K562 (cell line): ENCODE data around the gene ABHD16A. TPM values are rescaled to one million over a fixed set of nuclear protein-coding genes. Genes with fewer than 3 reads are reported as not detected.

Experiments used
- ATF1 ChIP-seq, 2 experiments: fragments of 450-650 bp in 1 of 2; IDR thresholded peaks; 2 replicates each; pipeline ENCODE4 v1.6.1; 2016; ENCODE audit warnings: missing compliant biosample characterization in 1 of 2, missing genetic modification characterization in 1 of 2
- BMI1 ChIP-seq: fragments of 150-350 bp; IDR thresholded peaks from 2 replicates; pipeline ENCODE4 v1.6.1; 2014; ENCODE audit warnings: low read length
- BRF1 ChIP-seq: IDR thresholded peaks from 3 replicates; pipeline ENCODE4 v1.6.1; 2011; ENCODE audit warnings: borderline replicate concordance, mild to moderate bottlenecking; ENCODE audit not compliant: insufficient read length; ENCODE audit errors: extremely low read depth
- CEBPZ ChIP-seq: fragments of 150-350 bp; IDR thresholded peaks from 2 replicates; pipeline ENCODE4 v1.6.1; 2014; ENCODE audit warnings: low read depth, mild to moderate bottlenecking, low read length, borderline replicate concordance
- CTBP1 ChIP-seq: fragments of 450-650 bp; IDR thresholded peaks from 2 replicates; pipeline ENCODE4 v1.6.1; 2016; ENCODE audit warnings: borderline replicate concordance
- CTCF ChIP-seq, 3 experiments: IDR thresholded peaks in 2 of 3; conservative IDR thresholded peaks in 1 of 3; 2 replicates each; pipeline ENCODE4 v1.5.1; 2011 to 2012; ENCODE audit warnings: low read length in 3 of 3, mild to moderate bottlenecking in 3 of 3, control low read depth in 2 of 3, improper control_type of control experiment in 1 of 3, inconsistent platforms in 1 of 3, low read depth in 1 of 3, mixed read lengths in 1 of 3, moderate library complexity in 1 of 3; ENCODE audit not compliant: insufficient read depth in 2 of 3
- CTCFL ChIP-seq: IDR thresholded peaks from 2 replicates; pipeline ENCODE4 v1.6.1; 2011; ENCODE audit warnings: borderline replicate concordance, low read depth, mild to moderate bottlenecking, moderate library complexity, low read length; ENCODE audit not compliant: insufficient read depth, poor library complexity, severe bottlenecking
- E4F1 ChIP-seq: fragments of 250-450 bp; sonication (Bioruptor Pico); IDR thresholded peaks from 2 replicates; pipeline ENCODE4 v1.5.0; 2021; ENCODE audit warnings: mild to moderate bottlenecking, borderline replicate concordance
- HDAC1 ChIP-seq, 2 experiments: fragments of 450-650 bp; IDR thresholded peaks; 2 replicates each; pipeline ENCODE4 v1.6.1; 2016 to 2017; ENCODE audit warnings: inconsistent platforms in 1 of 2, mild to moderate bottlenecking in 1 of 2, moderate library complexity in 1 of 2
- HDAC6 ChIP-seq: IDR thresholded peaks from 2 replicates; pipeline ENCODE4 v1.6.1; 2012; ENCODE audit warnings: low read depth, mild to moderate bottlenecking, control low read depth, inconsistent platforms, low read length, moderate library complexity
- HIVEP1 ChIP-seq: fragments of 250-450 bp; sonication (Bioruptor Pico); IDR thresholded peaks from 2 replicates; pipeline ENCODE4 v1.4.0; 2020; ENCODE audit warnings: mild to moderate bottlenecking
- HMGN3 ChIP-seq: IDR thresholded peaks from 2 replicates; pipeline ENCODE4 v1.6.1; 2011; ENCODE audit warnings: borderline replicate concordance, low read depth, mild to moderate bottlenecking, mixed read lengths, low read length; ENCODE audit not compliant: insufficient read length; ENCODE audit errors: extremely low read depth
- MLX ChIP-seq, 2 experiments: fragments of 450-650 bp in 1 of 2; sonication (generic) in 1 of 2; formaldehyde crosslinking; conservative IDR thresholded peaks; 2 replicates each; pipeline versions ENCODE4 v1.4.0 to v1.8.1; 2020 to 2022; ENCODE audit warnings: mild to moderate bottlenecking in 1 of 2, missing genetic modification reagents in 1 of 2
- YBX1 ChIP-seq: fragments of 450-650 bp; IDR thresholded peaks from 2 replicates; pipeline ENCODE4 v1.7.1; 2016; ENCODE audit warnings: mild to moderate bottlenecking
- ZNF3 ChIP-seq: fragments of 250-450 bp; sonication (Bioruptor Pico); IDR thresholded peaks from 2 replicates; pipeline ENCODE4 v1.5.0; 2021; ENCODE audit warnings: mild to moderate bottlenecking, moderate library complexity
- polyA plus RNA-seq, 8 experiments: library from polyadenylated mRNA; depleted of rRNA in 4 of 8; stranded (reverse) in 5 of 8; unstranded in 3 of 8; fragments of >200 nt; fragmentation: Nextera tagmentation in 2 of 8; fragmentation: Illumina TruSeq in 1 of 8; extraction: Ambion mirVana in 2 of 8; extraction: Trizol in 1 of 8; gene quantifications; 2 replicates each; pipeline versions ENCODE4 v1.2.1 to v1.2.3, GENCODE V29; 2011 to 2014; ENCODE audit warnings: inconsistent platforms in 1 of 8, missing spikeins in 1 of 8
- total RNA-seq, 7 experiments: library from RNA; depleted of rRNA in 6 of 7; stranded (reverse); fragments of >200 nt in 6 of 7; fragmentation: Illumina TruSeq in 2 of 7; extraction: Trizol in 2 of 7; gene quantifications; 2 replicates each; pipeline versions ENCODE4 v1.2.1 to v1.2.3, GENCODE V29; 2011 to 2021; ENCODE audit warnings: low replicate concordance in 1 of 7

The ABHD16A gene
- total and polyA plus RNA-seq, 9 of the 15 experiments (the other 6 are each of a cell fraction or from before 2014, with no cell fraction given): 25.8 to 120 (median 81.6) TPM

- TF ChIP-seq E4F1 (CRISPR knock-in tag) (no peak), HDAC6 (no peak), YBX1 (no peak), ZNF3 (CRISPR knock-in tag) (no peak; the same call in 1 of the 2 replicates), CTBP1 (no peak), HMGN3 (no peak), HDAC1 (IDR thresholded peaks at IDR 0.05) (peak in 1 of 2 experiments; percentile 82; a peak in 2 of 4 replicates), MLX (CRISPR knock-in tag; conservative IDR thresholded peaks at IDR 0.05) (peak in 1 of 2 experiments; percentile 76; a peak in 1 of 4 replicates), BRF1 (no peak), BMI1 (no peak), CTCF (IDR thresholded peaks at IDR 0.05 in 2 of 3, conservative IDR thresholded peaks at IDR 0.05 in 1 of 3; ENCODE audit: insufficient read depth in 2 of 3, low read depth in 1 of 3, low read length in 3 of 3) (no peak; a peak in 1 of 6 replicates), HIVEP1 (CRISPR knock-in tag) (peak; percentile 92), CTCFL (no peak), CEBPZ (no peak), ATF1 (CRISPR knock-in tag; IDR thresholded peaks at IDR 0.05) (no peak), ATF1 (tag; IDR thresholded peaks at IDR 0.05) (peak; percentile 69)
Measured at GRCh38 chr6:31736021-31736767, 33.1 kb upstream of the ABHD16A start, which contains the start of gene CLIC1 (continued).
